Amniotic stem cell (primary cell): ENCODE results near the gene PHF19.

Experiments used
- DNase-seq: peaks from one replicate; lab custom pipeline; 2025; lab: John Stamatoyannopoulos, UW

The PHF19 gene

DNA sequence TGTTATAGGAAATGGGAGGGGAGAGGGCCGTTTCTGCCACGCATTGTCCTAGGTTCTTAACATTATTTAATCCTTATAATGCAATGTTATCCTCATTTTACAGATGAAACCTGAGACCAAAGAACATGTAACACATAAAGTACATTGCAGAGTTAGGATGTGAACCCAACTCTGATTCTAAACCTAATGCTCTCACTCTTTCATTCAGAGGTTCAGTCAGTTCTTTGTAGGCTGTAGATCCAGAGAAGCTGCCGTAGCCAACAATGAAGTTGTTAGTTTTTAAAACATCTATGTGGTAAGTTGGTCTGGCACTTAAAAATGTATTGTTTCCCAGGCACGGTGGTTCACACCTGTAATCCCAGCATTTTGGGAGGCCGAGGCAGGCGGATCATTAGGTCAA lies 23.8 kb downstream of the PHF19 start:
- no peak for DNase-seq

DNA sequence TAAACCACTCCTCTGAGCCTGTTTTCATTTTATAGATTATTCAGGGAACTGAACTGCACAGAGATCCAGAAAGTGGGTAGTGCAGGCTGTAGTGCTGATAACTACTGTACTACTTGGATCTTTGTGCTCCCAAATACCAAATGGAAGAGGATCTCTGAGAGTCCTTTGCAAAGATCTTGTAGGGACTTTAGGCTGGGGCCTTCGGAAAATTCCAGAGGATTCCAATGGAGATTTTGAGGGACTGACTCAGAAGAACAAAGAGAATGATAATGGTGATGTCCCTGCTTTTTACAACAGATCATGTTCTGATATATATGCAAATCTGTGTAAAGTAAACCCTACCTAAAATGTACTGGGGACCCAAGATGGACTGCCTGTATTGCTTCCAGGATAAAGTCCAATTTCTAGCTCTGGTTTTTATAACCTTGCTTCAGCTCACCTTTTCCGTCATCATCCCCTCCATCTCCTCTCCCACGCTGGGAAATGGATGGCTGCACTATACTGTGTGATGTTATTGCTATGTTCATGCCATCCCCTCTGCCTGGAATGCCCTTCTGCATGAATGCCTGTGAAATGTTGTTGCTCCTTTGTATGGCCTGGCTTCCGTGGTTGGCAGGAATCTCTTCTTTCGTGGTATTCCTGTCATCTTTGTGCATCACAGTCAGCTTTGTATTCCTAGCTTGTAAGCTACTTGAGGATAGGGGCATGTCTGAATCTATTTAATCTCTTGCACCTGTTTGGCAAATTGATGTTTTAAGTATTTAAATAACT lies 24.6 kb downstream of the PHF19 start:
- DNase-seq: no peak

DNA sequence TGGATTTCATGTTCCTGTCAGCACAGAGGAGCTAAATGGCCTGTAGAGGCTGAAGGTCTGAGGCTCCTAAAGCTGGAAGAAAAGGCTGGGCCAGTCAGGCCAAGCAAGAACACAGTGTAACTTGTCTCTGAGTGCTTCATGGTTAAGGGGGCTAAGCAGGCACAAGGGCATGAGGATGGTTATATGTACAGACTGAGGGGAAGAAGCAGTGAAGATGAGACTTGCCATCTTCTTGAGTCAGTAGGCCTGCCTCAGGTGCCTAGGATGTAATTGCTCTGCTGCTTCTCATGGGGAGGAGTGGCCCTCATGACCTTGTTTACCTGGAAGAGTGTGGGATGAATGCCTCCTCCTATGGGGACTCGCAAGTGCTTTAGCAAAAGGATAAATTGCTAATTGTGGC lies 25.5 kb downstream of the PHF19 start:
- no peak for DNase-seq

DNA sequence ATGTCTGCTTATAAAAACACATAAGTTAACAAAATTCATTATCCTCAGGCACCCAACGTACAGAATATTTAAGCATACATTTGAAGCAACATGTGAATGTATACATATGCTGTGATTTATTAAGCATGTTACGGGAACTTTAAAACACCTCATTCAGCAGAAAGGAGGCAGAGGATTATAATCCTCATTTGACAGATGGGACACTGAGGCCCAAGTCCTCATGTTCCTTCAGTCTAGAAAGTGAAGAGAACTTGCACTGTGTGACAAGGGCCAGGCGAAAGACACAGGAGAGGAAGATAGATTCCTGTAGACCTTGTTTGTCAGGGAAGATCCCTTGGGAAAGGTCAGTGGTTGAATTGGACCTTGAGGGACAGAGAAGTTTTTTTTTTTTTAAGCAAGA lies 26.7 kb downstream of the PHF19 start:
- no peak for DNase-seq

DNA sequence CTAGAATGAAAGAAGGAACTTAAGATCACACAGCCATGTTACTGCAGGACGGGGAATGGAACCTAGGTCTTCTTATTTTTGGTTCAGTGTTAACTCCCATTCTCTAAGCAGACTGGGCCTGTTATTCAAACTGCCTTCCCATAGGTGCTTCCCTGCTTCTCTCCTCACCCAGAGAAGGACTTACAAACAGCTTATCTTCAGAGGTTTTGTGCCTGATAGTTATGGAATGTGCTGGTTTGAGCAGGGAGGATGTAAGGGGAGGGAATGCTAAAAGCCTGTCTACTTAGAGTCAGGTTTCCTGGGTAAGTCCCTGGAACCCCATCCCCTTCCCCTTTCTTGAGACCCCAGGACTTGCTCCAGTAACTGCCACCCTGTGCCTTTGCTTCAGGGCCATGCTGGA lies 30.1 kb downstream of the PHF19 start:
- no peak for DNase-seq

DNA sequence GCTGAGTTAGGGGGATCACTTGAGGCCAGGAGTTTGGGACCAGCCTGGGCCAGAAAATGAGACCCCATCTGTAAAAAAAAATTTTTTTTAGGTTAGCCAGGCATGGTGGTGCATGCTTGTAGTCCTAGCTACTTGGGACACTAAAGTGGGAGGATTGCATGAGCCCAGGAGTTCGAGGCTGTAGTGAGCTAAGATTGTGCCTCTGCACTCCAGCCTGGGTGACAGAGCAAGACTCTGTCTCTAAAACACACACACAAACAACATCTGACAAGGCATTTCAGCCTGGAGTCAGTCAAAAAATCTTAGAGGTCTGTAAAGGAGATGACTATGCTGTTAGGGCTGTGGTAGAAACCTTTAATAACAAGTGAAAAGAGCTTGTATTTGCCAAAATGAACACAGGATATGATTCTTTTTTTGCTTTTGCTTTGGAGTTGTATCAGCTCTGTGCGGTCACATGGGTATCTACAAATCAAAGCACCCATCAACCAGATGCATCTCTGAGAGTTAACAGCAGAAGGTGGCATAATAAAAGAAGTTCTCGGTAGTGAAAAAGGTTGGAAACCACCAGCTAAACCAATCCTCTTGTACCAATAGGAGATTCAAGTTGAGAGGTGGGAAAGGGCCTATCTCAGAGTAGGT lies 30.6 kb downstream of the PHF19 start:
- DNase-seq: no peak

DNA sequence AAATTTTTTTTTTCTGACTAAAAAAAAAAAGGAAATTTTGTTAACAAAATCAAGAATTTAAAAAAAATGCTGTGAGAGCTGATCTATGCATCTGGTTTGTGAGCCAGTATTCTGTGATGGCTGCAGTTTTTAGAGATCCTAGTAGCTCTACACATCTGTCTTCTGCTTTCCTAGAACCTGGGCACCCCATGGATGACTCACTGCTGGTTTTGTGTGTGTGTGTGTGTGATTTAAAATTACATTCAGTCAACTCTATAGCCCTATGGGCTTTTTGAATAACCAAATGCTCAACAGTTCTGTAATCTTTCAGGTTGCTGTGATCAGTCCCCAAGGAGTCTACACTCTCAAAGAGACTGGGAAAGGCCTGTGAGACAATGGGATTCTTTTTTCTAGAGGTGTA lies 31.7 kb downstream of the PHF19 start:
- DNase-seq: no peak

DNA sequence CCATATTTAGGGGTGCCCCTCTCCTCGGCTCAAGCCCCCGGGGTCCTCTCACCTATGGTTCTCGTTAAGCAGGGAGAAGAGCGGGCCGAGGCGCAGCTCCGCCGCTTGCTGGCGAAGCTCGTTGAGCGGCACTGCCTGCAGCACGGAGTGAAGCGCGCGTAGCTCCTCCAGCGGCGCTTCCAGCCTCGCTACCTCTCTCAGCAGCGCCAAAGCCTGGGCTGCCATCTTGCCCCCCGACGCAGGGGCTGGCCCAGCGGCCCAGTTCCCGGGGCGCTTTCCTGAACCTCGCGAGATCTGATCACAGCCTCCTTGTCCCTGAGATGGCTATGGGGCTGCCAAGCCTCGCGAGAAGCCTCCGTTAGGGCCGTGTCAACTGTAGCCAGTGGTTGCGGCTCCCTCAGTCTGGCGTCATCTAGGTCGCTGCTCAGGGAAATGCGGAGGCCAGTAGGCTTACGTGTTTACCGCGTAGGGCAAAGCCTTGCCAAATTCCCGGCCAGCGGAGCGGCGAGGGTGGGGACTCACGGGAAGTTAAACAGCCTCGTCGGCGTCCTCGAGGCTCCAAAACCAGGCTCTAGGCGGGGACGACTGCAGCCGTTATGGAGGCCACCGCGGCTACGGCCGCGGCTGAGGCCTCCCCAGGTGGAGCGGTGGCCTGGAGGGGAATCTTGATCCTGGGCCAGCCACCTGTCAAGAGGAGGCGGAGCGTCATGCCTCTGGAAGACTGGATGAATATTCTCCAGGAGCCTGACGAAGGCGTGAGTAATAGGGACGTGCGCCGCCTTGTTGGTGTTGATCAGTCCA lies 34.1 kb downstream of the PHF19 start, which contains the start of gene PSMD5:
Gene PSMD5, minus strand, starts transcription at position 238 of the 801 bp plus-strand sequence. Its CDS starts 13 bp downstream, at position 225.
- DNase-seq: peak; percentile 97

DNA sequence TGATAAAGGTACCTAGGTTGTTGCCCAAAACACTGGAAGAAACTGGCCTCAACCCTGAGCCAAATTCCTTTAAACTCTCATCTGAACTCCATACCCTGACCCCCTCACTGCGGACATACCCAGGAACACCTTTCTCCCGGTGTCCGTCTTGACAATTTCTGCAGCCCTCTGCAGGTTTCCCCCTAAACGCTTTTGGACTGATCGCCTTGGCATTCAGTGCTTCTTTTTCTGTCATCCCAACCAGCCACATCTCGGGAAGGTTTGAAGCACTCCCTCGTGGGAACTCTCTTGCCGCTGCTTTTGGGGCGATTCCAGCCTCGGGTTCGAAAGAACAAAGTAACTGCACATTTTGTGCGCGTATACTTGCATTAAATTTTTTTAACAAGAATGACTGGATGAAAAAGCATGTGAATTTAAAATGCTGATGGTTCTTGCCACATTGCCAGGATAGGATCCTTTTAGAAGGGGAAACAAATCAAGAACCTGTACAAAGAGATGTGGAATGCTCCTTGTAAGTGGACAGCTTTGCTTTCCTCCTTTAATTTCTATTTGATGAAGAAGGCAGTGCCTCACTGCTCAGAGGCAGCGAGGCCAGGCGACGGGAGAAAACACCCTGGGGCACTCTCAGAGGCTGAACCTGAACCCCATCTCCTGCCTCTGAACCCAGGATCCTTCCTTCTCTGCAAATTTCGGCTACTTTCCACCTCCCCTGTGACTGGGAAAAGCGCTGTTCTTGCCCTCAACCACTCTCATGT lies 34.9 kb downstream of the PHF19 start:
- no peak for DNase-seq

DNA sequence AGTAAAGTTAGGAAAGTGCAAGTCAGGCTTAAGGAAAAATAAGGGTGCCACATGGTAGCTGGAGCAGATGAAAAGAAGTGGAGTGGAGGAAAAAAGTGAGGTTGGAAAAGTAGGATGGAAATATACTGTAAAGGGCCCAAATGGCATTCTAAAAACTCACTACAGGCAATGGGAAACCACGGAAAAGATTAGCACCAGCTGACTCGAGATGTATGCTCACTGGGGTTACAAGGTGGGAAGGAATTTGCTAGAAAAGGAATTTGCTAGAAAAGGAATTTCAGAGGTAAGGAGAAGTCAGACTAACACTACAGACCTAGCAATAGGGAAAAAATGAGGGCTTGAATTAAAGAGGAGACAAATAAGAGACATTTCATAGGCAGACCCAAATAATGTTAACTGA lies 37.8 kb downstream of the PHF19 start:
- DNase-seq: no peak

DNA sequence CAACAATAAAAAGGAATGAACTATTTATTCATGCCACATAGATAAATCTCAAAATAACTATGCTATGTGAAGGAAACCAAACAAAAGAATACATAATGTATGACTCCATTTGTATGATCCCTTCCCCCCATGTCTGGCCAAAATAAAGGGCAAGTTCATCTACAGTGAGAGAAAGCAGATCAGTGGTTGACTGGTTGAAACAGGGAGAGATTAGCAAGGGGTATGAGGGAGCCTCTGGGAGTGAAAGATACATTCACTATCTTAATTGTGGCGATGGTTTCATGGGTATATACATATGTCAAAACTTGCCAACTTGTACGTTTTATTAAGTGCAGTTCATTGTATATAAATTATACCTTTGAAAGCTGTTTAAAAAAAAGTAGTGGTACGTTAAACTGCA lies 39.1 kb downstream of the PHF19 start:
- DNase-seq: no peak

DNA sequence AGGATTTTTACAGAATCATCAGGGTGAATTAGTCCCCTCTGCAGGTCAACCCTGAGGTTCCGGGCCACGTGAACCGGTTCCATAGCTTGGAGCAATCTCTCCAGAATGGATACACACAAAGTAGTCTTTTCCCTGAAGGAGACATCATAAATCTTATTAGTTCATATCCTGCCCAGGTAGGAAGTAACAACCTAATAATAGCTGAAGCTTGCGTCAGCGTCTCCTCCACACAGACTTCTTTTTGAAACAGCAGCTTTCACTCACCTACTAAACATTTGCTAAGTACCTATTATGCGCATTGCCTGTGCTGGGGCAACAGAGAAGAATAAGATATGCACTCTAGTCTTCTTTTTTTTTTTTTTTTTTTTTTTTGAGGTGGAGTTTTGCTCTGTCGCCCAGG lies 43.7 kb downstream of the PHF19 start:
- DNase-seq: no peak

DNA sequence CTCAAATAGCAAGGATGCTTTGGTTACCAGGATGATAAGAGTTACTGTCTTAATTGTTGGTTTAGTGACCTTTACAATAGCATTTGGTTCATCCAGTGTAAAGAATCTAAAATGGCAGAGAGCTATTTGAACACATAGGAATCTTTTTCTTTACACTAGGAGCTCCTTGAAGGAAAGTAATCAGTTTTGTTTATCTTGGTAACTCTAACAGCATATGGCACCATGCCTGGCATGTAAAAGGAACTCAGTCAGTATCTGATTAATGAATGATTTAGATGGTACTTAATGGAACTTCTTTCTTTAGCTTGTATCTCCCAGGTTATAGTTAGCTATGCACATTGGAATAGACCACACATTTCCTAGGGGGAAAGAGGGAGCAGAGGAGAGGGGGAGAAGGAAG lies 44.2 kb downstream of the PHF19 start:
- no peak for DNase-seq

DNA sequence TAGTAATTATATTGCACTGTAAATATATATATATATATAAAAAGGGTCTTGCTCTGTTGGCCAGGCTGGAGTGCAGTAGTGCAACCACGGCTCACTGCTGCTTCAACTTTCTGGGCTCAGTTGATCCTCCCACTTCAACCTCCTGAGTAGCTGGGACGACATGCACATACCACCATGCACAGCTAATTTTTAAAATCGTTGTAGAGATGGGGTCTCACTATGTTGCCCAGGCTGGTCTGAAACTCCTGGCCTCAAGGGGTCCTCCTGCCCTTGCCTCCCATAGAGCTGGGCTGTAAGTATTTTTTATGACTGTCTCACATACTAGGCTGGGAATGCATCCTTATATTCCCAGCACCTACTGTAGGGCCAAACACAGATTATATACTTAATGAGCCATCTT lies 46.1 kb downstream of the PHF19 start:
- DNase-seq: no peak

DNA sequence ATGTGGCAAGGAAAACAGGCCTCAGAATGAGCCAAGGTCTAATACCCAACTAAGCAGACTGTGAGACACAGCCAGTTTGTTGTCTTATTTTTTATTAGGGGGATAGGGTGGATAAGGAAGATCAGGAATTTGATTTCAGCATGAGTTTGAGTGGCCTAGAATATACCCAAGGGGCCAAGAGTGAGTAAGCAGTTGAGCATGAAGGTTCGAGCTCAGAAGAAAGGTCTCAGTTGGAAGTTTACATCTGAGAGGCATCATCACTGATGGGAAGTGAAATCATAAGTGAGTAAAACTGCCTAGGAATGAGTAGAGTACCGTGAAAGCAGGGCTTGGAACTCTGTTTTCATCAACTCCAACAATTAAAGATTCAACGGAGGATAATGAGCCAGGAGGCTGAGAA lies 46.8 kb downstream of the PHF19 start:
- no peak for DNase-seq

DNA sequence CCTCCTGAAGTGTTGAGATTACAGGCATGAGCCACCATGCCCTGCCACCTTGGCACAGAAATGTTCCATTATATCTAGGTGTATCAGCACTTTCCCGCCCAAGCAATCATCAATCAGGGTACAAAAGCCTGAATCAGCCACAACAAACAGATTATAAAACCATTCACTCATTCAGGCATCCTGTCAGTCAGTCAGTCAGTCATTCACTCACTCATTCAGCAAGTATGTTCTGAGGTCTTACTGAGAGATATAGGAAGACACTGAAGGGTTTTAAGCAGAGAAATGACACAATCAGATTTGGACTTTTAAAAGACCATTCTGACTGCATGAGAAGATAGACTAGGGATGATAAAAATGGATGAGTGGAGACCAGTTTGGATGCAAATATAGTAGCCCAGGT lies 47.3 kb downstream of the PHF19 start:
- no peak for DNase-seq

DNA sequence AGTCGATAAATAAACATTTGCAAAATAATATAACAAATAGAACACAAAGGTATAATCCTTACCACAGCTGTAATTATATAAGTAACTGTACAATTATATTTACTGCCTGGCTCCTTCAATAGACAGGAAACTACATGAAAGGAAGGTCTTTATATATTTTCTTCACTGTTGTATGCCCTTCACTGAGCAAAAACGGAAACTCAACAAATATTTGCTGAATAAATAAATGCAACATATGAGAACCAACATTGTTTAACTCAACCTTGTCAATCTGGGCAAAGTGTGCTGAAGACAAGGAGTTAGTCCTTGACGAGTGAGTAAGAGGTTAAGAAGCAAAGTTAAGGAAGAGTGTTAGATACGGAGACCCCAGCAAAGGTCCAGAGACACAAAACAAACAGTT lies 56.9 kb downstream of the PHF19 start:
- no peak for DNase-seq

DNA sequence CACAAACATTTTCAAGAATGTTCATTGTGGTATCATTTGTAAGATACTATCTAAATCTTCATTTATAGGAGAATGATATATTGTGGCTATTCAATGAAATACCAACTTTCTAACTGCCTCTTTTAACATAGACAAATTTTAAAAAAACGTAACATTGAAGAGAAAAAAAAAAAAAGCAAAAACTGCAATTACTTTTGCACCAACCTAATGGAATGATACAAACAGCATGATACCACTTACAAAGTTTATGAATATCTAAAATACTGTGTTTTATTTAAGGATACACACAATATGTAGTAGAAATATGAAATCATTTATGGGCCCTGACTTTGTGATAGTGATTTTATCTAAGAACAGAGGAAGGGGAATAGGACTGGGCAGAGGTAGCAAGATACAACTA lies 58.4 kb downstream of the PHF19 start:
- no peak for DNase-seq

DNA sequence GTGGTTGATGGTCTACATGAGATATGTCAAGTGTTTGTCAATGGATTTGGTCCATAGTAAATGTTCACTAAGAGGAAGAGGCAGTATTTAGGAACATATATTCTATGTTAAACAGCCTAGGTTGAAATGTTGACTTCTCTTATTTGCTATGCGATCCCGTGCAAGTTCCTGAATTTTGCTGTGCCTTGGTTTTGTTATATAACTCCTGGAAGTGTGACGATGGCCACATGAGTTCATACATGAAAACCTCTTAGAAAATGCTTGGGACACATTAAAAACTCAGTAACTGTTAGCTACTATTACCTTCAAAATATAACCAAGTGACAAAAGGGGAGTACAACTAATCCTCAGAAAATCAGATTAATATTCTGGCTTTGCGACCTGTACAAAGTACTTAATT lies 61.9 kb downstream of the PHF19 start:
- no peak for DNase-seq

DNA sequence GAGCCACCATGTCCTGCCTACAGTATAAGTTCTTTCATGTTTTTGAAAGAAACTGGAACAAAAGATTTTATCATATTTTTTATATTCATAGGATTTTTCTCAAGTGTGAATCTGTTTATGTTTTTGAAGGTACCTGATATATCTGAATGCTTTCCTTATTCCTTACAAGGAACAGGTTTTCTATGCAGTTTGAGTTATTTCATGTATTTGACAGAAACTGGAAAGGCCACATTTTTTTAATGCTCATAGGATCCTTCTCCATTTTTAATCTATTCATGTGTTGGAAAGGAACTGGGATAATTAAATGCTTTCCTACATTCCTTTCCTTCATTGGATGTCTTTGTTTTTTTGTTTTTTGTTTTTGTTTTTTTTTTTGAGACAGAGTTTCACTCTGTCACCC lies 68.1 kb downstream of the PHF19 start:
- no peak for DNase-seq

DNA sequence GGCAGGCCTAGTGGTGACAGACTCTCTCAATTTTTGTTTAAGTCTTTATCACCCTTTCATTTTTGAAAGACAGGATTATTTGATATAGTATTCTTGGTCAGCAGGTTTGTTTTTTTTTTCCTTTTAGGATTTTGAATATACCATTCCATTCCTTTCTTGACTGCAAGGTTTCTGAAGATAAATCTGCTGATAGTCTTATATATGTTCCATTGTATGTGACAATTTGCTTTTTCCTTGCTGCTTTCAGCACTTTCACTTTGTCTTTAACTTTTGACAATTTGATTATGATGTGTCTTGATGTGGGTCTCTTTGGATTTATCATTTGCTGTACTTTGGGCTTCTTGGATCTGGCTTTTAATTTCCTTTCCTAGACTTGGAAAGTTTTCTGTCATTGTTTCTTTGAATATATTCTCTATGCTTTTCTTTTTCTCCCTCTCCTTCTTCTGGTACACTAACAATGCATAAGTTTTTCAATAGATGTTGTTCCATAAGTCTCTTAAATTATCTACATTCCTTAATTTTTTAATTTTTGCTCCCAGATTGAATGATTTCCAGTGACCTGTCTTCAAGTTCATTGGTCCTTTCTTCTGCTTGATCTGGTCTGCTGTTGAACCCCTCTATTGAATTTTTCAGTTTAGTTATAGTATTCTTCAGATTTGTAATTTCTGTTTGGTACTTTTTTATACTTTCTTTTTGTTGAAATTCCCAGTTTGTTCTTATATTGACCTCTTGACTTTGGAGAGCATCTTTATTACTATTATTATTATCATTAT lies 69.2 kb downstream of the PHF19 start:
- no peak for DNase-seq
